HEK293 (cell line): ENCODE data around the gene QARS1.
A peak's percentile ranks its signal among the peaks of the same experiment; 100 is the strongest.

Experiments used
- CTCF ChIA-PET: fragments of 350-600 bp; formaldehyde crosslinking; extraction: SDS; loops from one replicate; lab custom pipeline; 2021; ENCODE audit warnings: antibody characterized with exemption; lab: Yijun Ruan, JAX
- POLR2A ChIA-PET: fragments of 300-600 bp; formaldehyde crosslinking; extraction: SDS; loops from one replicate; lab custom pipeline; 2020; ENCODE audit warnings: antibody characterized with exemption, inconsistent platforms; lab: Yijun Ruan, JAX
- H3K27ac ChIP-seq: fragments of 200-500 bp; sonication (Bioruptor generic); 2 replicates; pipeline ENCODE4 v1.5.1; 2014; ENCODE audit warnings: low read depth, low read length, control low read depth, inconsistent platforms; ENCODE audit errors: extremely low read depth
- H3K36me3 ChIP-seq, 2 experiments: fragments of 200-500 bp in 1 of 2; sonication (Bioruptor generic) in 1 of 2; 1 replicate in 1 of 2; 2 replicates in 1 of 2; pipeline ENCODE4 v1.5.1; 2014 to 2017; ENCODE audit warnings: inconsistent platforms in 2 of 2, low read length in 2 of 2; ENCODE audit not compliant: control insufficient read depth in 2 of 2, insufficient read depth in 1 of 2
- H3K4me1 ChIP-seq: fragments of 200-500 bp; sonication (Bioruptor generic); 2 replicates; pipeline ENCODE4 v1.5.1; 2014; ENCODE audit warnings: mild to moderate bottlenecking, low read length, inconsistent platforms; ENCODE audit not compliant: control insufficient read depth, insufficient read depth
- H3K4me3 ChIP-seq: 2 replicates; pipeline ENCODE4 v1.5.1; 2011; ENCODE audit warnings: low read depth, mild to moderate bottlenecking, control low read depth, low read length, moderate library complexity
- H3K9me3 ChIP-seq: fragments of 200-500 bp; sonication (Bioruptor generic); 2 replicates; pipeline ENCODE4 v1.5.1; 2014; ENCODE audit warnings: low read depth, low read length, inconsistent platforms; ENCODE audit not compliant: control insufficient read depth, insufficient read depth
- KLF1 ChIP-seq: fragments of 450-650 bp; formaldehyde crosslinking; IDR thresholded peaks from 2 replicates; pipeline ENCODE4 v1.5.1; 2016; ENCODE audit warnings: missing biosample characterization, missing genetic modification characterization
- KLF10 ChIP-seq: fragments of 450-650 bp; IDR thresholded peaks from 2 replicates; pipeline ENCODE4 v1.5.1; 2018; ENCODE audit warnings: missing biosample characterization, mild to moderate bottlenecking, missing genetic modification characterization
- KLF16 ChIP-seq: fragments of 450-650 bp; formaldehyde crosslinking; IDR thresholded peaks from 2 replicates; pipeline ENCODE4 v1.5.1; 2017; ENCODE audit warnings: missing biosample characterization, missing genetic modification characterization
- SCRT2 ChIP-seq: fragments of 450-650 bp; formaldehyde crosslinking; IDR thresholded peaks from 2 replicates; pipeline ENCODE4 v1.5.1; 2016; ENCODE audit warnings: missing biosample characterization, missing genetic modification characterization
- SP7 ChIP-seq: fragments of 450-650 bp; formaldehyde crosslinking; IDR thresholded peaks from 2 replicates; pipeline ENCODE4 v1.5.1; 2016; ENCODE audit warnings: missing biosample characterization, missing genetic modification characterization
- TSHZ1 ChIP-seq: fragments of 450-650 bp; formaldehyde crosslinking; IDR thresholded peaks from 2 replicates; pipeline ENCODE4 v1.5.1; 2016; ENCODE audit warnings: missing biosample characterization, missing genetic modification characterization, borderline replicate concordance
- ZBTB17 ChIP-seq: fragments of 450-650 bp; formaldehyde crosslinking; IDR thresholded peaks from 2 replicates; pipeline ENCODE4 v1.5.1; 2016; ENCODE audit warnings: missing biosample characterization, missing genetic modification characterization
- ZBTB48 ChIP-seq: fragments of 450-650 bp; formaldehyde crosslinking; IDR thresholded peaks from 2 replicates; pipeline ENCODE4 v1.5.1; 2016; ENCODE audit warnings: missing biosample characterization, missing genetic modification characterization
- ZNF223 ChIP-seq: fragments of 450-650 bp; formaldehyde crosslinking; IDR thresholded peaks from 2 replicates; pipeline ENCODE4 v1.5.1; 2016; ENCODE audit warnings: missing biosample characterization, missing genetic modification characterization
- ZNF324 ChIP-seq: fragments of 450-650 bp; formaldehyde crosslinking; IDR thresholded peaks from 2 replicates; pipeline ENCODE4 v1.5.1; 2016; ENCODE audit warnings: missing biosample characterization, missing genetic modification characterization
- ZNF335 ChIP-seq: fragments of 450-650 bp; formaldehyde crosslinking; conservative IDR thresholded peaks from 2 replicates; pipeline ENCODE4 v1.5.1; 2016; ENCODE audit warnings: missing biosample characterization, missing genetic modification characterization
- ZNF37A ChIP-seq: fragments of 450-650 bp; IDR thresholded peaks from 2 replicates; pipeline ENCODE4 v1.5.1; 2018; ENCODE audit warnings: missing biosample characterization, missing genetic modification characterization
- ZNF404 ChIP-seq: fragments of 450-650 bp; formaldehyde crosslinking; IDR thresholded peaks from 2 replicates; pipeline ENCODE4 v1.5.1; 2017; ENCODE audit warnings: missing biosample characterization, missing genetic modification characterization
- ZNF549 ChIP-seq: fragments of 450-650 bp; IDR thresholded peaks from 2 replicates; pipeline ENCODE4 v1.5.1; 2018; ENCODE audit warnings: missing biosample characterization, missing genetic modification characterization, mild to moderate bottlenecking, inconsistent platforms, moderate library complexity
- ZNF571 ChIP-seq: fragments of 450-650 bp; formaldehyde crosslinking; IDR thresholded peaks from 2 replicates; pipeline ENCODE4 v1.5.0; 2017; ENCODE audit warnings: missing biosample characterization, missing genetic modification characterization
- ZNF623 ChIP-seq: fragments of 450-650 bp; formaldehyde crosslinking; IDR thresholded peaks from 2 replicates; pipeline ENCODE4 v1.5.1; 2016; ENCODE audit warnings: missing biosample characterization, missing genetic modification characterization
- TF ChIP-seq, protein P1 (sequence below): fragments of 450-650 bp; formaldehyde crosslinking; IDR thresholded peaks from 2 replicates; pipeline ENCODE4 v1.5.1; 2016; ENCODE audit warnings: missing biosample characterization, missing genetic modification characterization
- TF ChIP-seq, protein P2 (sequence below): IDR thresholded peaks from 2 replicates; pipeline ENCODE4 v1.6.1; 2011; ENCODE audit warnings: mild to moderate bottlenecking, low read depth, low read length, borderline replicate concordance

QARS1 gene

DNA sequence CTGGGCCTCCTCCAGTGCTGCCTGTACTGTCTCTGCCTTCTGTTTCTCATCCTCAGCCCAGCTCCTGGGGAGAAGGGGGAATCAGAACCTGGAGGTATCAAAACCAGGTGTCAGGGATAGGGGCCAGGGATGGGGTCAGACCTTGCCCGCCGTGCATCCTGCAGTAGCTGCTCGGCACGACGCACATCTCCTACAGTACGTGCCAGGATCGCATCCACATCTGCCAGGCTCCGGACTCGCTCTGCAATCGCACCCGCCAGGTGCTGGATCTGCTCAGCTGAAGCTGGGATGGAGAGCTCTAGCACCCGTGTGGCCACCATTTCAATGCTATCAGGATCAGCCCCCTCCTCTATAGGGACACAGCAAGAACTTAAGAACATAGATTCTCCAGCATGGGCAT is 17.5 kb upstream of the QARS1 start (continued):
- TF ChIP-seq, protein P1, sequence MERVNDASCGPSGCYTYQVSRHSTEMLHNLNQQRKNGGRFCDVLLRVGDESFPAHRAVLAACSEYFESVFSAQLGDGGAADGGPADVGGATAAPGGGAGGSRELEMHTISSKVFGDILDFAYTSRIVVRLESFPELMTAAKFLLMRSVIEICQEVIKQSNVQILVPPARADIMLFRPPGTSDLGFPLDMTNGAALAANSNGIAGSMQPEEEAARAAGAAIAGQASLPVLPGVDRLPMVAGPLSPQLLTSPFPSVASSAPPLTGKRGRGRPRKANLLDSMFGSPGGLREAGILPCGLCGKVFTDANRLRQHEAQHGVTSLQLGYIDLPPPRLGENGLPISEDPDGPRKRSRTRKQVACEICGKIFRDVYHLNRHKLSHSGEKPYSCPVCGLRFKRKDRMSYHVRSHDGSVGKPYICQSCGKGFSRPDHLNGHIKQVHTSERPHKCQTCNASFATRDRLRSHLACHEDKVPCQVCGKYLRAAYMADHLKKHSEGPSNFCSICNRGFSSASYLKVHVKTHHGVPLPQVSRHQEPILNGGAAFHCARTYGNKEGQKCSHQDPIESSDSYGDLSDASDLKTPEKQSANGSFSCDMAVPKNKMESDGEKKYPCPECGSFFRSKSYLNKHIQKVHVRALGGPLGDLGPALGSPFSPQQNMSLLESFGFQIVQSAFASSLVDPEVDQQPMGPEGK (tag by site-specific recombination): no peak
- TF ChIP-seq ZNF223 (no peak), ZNF335 (tag by site-specific recombination) (no peak), ZNF623 (tag by site-specific recombination) (no peak)
- TF ChIP-seq, all 188 proteins: peak for 0

DNA sequence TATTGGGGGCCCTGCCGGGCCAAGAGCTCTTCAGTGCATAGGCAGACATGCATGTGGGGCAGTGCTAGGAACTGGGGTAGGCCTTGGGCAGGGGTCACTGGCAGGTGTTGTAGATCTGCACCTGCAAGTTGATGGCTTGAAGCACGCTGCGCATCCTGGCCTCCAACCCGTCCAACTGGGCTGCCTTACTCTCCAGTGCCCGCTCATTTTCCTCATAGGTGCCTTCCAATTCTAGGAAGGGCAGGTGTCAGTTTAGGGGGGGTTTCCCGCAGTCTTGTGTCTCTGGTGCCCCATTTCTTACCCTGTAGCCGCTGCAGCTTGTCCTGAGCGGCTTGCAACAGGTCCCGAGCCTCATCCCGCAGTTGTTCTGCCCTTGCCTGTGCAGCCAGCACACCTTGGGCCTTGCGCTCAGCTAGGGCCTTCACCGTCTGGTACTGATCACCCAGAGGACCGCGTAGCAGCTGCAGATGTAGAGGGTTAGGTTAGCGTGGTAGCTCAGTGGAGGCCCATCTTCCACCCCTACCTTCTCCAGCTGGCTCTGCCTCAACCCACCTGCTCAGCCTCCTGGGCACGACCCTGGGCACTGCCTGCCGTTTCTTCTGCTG is 16.7 kb upstream of the QARS1 start:
- POLR2A ChIA-PET: interaction anchor here (0.6 to 2.8 kb wide), 14 partner anchors 9 to 489 kb away, joined by 3 to 31 read pairs (median 4); partner anchors contain the start of genes IMPDH2, LAMB2, QARS1 and QRICH1
- no peaks in the 10 kb centered on the region for H3K9me3 ChIP-seq
- CTCF ChIA-PET: interaction anchor here (0.8 to 1.0 kb wide), 2 partner anchors 35 to 49 kb away, joined by 3 to 4 read pairs; no protein-coding TSS in a partner anchor
- TF ChIP-seq ZNF549 (tag by site-specific recombination) (no peak), SCRT2 (tag by site-specific recombination) (peak; percentile 64), ZNF571 (no peak), ZBTB48 (tag by site-specific recombination) (no peak), ZNF404 (tag by site-specific recombination) (no peak), TSHZ1 (tag by site-specific recombination) (no peak), KLF1 (tag by site-specific recombination) (no peak)
- TF ChIP-seq, all 188 proteins: peak for 1
- Histone ChIP-seq H3K4me1 (peaks cover 6% of the 10 kb centered on the region; the same call in 1 of the 2 replicates), H3K4me3 (no peak overlapping the region), H3K27ac (peak overlapping the region; percentile 69), H3K36me3 (peaks cover 13 to 84% of the 10 kb centered on the region in 2 experiments; a peak in 2 of 3 replicates)

DNA sequence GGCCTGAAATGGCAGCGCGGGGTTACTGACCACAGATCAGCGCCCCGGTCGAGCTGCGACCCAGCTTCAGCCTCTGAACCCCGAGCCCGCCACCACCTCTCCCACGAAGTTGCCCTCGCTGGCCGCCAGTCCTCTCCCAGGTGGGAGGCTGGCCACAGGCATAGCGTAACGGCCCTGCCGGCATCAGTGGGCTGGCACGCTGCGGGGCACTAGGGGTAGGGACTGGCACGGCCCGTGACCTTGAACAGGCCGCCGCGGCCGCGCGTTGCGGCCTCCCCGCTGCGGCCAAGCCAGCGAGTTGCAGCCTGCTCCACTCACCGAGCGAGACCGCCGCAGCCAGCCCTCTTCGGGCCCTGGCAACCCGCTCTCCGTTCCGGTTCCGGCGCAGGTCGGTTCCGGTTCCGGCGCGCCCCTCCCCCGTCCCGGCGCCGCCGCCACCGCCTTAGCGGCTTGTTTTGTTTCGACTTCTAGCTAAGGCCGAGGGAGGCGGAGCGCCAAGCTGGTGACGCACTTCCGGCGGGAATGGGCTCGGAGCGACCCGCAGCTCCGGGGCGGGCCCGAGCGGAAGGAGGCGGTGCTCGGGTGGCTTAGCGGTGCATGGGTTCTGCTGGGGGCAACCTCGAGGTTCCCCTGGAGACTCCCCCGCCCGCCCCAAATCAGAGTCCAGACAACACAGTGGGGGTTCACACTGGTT is 16.0 kb upstream of the QARS1 start, which contains the start of gene USP19:
TSS of gene USP19 (minus strand) at position 386 of the 694 bp plus-strand sequence. CDS start 1,678 bp downstream, outside the sequence.
- Histone ChIP-seq H3K4me3 (peak within 1 kb of the TSS; percentile 99), H3K9me3 (no peaks in the 10 kb centered on the region), H3K36me3 (peaks cover 13 to 84% of the 10 kb centered on the region in 2 experiments; a peak in 2 of 3 replicates), H3K27ac (peak within 1 kb of the TSS; percentile 69), H3K4me1 (peaks cover 6% of the 10 kb centered on the region; the same call in 1 of the 2 replicates)
- CTCF ChIA-PET: interaction anchor here (0.8 to 1.0 kb wide), 2 partner anchors 36 to 50 kb away, joined by 3 to 4 read pairs; no protein-coding TSS in a partner anchor
- POLR2A ChIA-PET: interaction anchor here (0.6 to 2.8 kb wide), 14 partner anchors 9 to 489 kb away, joined by 3 to 31 read pairs (median 4); partner anchors contain the start of genes IMPDH2, LAMB2, QARS1 and QRICH1
- TF ChIP-seq SP7 (tag by site-specific recombination) (peak; percentile 27; the same call in 1 of the 2 replicates), ZBTB48 (tag by site-specific recombination) (0 out of 2 replicates have a peak, but pooled peaks have one; percentile 30), KLF10 (tag by site-specific recombination) (0 out of 2 replicates have a peak, but pooled peaks have one; percentile 33), ZBTB17 (peak; percentile 42; the same call in 1 of the 2 replicates), ZNF37A (tag by site-specific recombination) (no peak), KLF1 (tag by site-specific recombination) (peak; percentile 12; the same call in 1 of the 2 replicates), ZNF324 (tag by site-specific recombination) (no peak), TSHZ1 (tag by site-specific recombination) (no peak), KLF16 (tag by site-specific recombination) (peak; percentile 59; the same call in 1 of the 2 replicates)
- TF ChIP-seq, protein P2, sequence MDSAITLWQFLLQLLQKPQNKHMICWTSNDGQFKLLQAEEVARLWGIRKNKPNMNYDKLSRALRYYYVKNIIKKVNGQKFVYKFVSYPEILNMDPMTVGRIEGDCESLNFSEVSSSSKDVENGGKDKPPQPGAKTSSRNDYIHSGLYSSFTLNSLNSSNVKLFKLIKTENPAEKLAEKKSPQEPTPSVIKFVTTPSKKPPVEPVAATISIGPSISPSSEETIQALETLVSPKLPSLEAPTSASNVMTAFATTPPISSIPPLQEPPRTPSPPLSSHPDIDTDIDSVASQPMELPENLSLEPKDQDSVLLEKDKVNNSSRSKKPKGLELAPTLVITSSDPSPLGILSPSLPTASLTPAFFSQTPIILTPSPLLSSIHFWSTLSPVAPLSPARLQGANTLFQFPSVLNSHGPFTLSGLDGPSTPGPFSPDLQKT: peak; percentile 47; the same call in 1 of the 2 replicates
